GM13976 (cell line): ENCODE results near the gene LCK.

Experiments used
- DNase-seq: peaks from one replicate; pipeline ENCODE4 v3.0.0; 2012; ENCODE audit warnings: low spot score
- in situ Hi-C: fragments of 300-500 bp; cut with MboI; formaldehyde crosslinking; loops from one replicate; pipeline ENCODE4 v1.12.0; 2022; ENCODE audit warnings: low sequenced_read_pairs, mixed read lengths, inconsistent platforms; ENCODE audit not compliant: unreplicated experiment
- TF ChIP-seq, protein P1 (sequence below): IDR thresholded peaks from 2 replicates; pipeline ENCODE4 v1.5.1; 2012; ENCODE audit warnings: borderline replicate concordance, mild to moderate bottlenecking; ENCODE audit not compliant: insufficient read depth; ENCODE audit errors: extremely low read depth, missing control alignments, control extremely low read depth

The LCK gene

DNA sequence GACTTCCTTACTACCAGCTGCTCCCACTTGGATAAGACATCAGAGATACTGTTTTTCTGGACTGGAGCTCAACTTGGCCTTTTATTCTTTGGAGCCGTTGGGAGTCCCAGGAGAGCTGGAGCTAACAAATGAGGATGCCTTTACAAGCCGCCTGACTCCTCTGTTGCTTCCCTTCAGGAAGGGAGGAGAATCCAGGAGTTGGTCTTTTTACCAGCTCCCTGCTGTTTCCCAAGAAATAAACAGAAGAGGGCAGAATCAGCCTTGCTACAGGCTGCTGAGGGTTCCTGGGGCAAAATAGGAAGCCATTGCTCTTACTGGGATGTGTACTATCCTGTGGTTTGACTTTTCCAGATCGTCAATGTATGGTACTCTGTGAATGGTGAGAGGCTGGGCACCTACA, 27.4 kb upstream of the LCK start:
- TF ChIP-seq, protein P1, sequence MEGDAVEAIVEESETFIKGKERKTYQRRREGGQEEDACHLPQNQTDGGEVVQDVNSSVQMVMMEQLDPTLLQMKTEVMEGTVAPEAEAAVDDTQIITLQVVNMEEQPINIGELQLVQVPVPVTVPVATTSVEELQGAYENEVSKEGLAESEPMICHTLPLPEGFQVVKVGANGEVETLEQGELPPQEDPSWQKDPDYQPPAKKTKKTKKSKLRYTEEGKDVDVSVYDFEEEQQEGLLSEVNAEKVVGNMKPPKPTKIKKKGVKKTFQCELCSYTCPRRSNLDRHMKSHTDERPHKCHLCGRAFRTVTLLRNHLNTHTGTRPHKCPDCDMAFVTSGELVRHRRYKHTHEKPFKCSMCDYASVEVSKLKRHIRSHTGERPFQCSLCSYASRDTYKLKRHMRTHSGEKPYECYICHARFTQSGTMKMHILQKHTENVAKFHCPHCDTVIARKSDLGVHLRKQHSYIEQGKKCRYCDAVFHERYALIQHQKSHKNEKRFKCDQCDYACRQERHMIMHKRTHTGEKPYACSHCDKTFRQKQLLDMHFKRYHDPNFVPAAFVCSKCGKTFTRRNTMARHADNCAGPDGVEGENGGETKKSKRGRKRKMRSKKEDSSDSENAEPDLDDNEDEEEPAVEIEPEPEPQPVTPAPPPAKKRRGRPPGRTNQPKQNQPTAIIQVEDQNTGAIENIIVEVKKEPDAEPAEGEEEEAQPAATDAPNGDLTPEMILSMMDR = no peak
- no peak for DNase-seq
- in situ Hi-C loops = no loop called here

DNA sequence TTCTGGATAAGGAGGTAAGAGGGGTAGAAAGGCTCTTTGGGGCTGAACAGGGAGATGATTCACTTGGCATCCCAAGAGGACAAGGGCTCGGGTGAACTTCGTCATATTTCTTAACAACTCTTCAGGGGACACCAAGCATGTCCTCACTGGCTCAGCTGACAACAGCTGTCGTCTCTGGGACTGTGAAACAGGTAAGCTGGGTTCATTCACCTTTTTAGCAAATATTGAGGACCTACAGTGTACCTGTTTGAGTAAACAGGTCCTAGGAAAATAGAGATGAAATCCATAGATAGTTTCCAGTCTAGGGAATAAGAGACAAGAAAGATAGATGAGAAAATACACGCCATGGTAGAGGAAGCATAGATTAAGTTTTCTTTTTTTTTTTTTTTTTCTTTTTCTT, 26.8 kb upstream of the LCK start:
- TF ChIP-seq, protein P1 = no peak
- DNase-seq = no peak
- in situ Hi-C loops = no loop called here

DNA sequence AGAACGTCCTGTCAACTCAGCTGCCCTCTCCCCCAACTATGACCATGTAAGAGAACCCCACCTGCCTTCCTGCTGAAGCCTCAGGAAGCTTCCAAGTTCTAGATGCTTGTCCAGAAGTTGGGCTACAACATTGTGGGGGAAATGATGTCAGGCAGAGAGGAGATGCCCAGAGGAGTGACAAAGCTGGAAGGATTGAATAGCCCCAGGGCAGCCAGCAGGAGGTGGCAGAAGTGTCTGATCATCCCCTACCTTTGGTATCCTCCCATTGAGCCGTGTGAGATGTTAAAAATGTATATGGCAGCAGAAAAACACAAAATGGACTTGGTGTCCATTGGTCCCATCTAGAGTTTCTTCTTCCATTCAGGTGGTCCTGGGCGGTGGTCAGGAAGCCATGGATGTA, 22.3 kb upstream of the LCK start:
- TF ChIP-seq, protein P1 = no peak
- DNase-seq = no peak
- in situ Hi-C loops = no loop called here

DNA sequence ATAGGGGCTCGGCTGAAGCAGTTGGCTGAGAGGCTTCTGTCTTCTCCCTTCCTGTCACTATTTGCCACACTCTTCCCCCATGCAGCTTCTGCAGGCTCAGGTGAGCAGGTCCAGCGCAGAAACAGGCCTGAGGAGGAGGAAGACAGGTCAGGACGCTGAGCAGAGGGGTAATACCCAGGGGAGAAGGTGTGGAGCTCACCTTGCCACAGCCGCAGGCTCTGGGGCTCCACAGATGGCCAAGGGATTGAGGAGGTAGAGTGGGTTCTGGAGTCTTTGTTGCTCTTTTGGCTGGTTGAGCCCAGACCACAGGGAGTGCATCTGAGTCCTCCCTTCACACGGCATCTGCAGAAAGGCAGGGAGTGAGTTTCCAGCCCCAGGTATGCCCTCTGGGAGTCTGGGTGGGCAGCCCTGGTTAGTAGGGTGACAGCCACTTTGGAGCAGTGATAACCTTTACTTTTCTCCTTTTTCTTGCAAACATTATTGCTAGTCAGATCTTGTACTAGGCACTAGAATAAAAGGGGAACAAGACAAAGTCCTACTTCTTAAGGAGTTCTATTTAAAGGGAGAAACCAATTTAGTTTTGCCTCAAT, 19.1 kb upstream of the LCK start:
- TF ChIP-seq, protein P1 = no peak
- no peak for DNase-seq
- in situ Hi-C loops = no loop called here

DNA sequence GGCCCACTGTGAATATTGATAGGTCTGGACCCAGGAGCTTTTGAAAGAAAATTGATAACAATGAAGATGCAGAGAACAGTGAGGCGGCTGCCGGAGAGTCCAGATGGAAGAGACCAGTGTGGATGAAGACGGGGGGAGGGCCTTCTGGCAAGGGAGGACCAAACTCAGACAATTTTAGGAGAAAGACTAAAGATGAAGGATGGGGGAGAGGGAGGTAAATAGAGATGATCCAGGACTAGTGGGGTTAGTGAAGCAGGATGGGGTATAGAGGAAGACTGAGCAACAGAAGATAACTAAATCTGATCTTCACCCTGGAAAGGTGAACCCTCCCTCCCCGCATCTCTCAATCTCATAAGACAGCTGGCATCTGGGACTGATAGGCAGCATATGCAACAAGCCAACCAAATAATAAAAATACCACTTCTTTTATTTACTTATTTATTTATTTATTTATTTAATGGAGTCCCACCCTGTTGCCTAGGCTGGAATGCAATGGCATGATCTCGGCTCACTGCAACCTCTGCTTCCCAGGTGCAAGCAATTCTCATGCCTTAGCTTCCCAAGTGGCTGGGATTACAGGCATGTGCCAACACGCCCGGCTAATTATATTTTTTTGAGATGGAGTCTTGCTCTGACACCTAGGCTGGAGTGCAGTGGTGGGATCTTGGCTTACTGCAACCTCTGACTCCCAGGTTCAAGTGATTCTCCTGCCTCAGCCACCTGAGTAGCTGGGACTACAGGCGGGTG, 18.3 kb upstream of the LCK start:
- TF ChIP-seq, protein P1 = no peak

DNA sequence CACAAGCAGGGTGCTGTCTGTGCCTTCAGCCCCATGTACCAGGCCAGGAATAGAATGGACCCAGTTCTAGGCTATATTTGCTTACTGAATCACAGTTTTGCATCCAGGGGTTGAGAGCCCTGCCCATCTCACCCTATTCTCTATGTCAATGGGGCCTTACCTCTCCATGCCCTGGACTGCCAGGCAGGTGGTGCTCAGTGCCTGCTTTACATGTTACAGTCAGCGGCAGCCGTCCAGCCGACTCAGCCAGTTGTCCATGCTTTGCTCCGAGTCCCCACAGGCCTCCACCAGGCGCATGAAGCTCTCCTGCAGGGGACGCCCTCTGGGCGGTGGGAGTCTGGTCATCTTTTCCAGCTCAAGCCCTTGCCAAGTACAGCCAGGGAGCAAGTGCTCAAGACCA, 16.3 kb upstream of the LCK start:
- TF ChIP-seq, protein P1 = no peak
- DNase-seq = no peak
- in situ Hi-C loops = no loop called here

More for the DNA sequence above, 18.3 kb upstream of the LCK start:
- in situ Hi-C loops = no loop called here
- no peak for DNase-seq
